ENCODE measurements around the gene FILIP1L.

FILIP1L gene

GRCh38 chr3:100097919-100098783 lies 16.1 kb downstream of the FILIP1L start:
- TF ChIP-seq GATA2 (IDR thresholded peaks at IDR 0.05; ENCODE audit: low read depth, low read length), result no peak
- no peak for TF ChIP-seq GATA3 (IDR thresholded peaks at IDR 0.05; ENCODE audit: low read depth, low read length)

GRCh38 chr3:100096866-100097265 lies 17.4 kb downstream of the FILIP1L start:
- TF ChIP-seq GATA2 (IDR thresholded peaks at IDR 0.05; ENCODE audit: low read depth, low read length) (no peak), GATA3 (IDR thresholded peaks at IDR 0.05; ENCODE audit: low read depth, low read length) (no peak)

GRCh38 chr3:100093831-100094230 lies 20.5 kb downstream of the FILIP1L start:
- TF ChIP-seq GATA3 (IDR thresholded peaks at IDR 0.05; ENCODE audit: low read depth, low read length), result no peak
- TF ChIP-seq GATA2 (IDR thresholded peaks at IDR 0.05; ENCODE audit: low read depth, low read length), result no peak

GRCh38 chr3:100090669-100091005 lies 23.7 kb downstream of the FILIP1L start:
- TF ChIP-seq GATA2 (IDR thresholded peaks at IDR 0.05; ENCODE audit: low read depth, low read length), result no peak
- no peak for TF ChIP-seq GATA3 (IDR thresholded peaks at IDR 0.05; ENCODE audit: low read depth, low read length)

- TF ChIP-seq GATA3 (IDR thresholded peaks at IDR 0.05; ENCODE audit: low read depth, low read length), result no peak
- TF ChIP-seq GATA2 (IDR thresholded peaks at IDR 0.05; ENCODE audit: low read depth, low read length), result no peak
Measured at GRCh38 chr3:100089812-100090668, 24.3 kb downstream of the FILIP1L start.

GRCh38 chr3:100088735-100089368 lies 25.4 kb downstream of the FILIP1L start:
- TF ChIP-seq GATA3 (IDR thresholded peaks at IDR 0.05; ENCODE audit: low read depth, low read length), result no peak

- TF ChIP-seq GATA2 (IDR thresholded peaks at IDR 0.05; ENCODE audit: low read depth, low read length) (no peak), GATA3 (IDR thresholded peaks at IDR 0.05; ENCODE audit: low read depth, low read length) (no peak)
Measured at GRCh38 chr3:100087198-100087597, 27.1 kb downstream of the FILIP1L start.

- TF ChIP-seq GATA2 (IDR thresholded peaks at IDR 0.05; ENCODE audit: low read depth, low read length), result no peak
- TF ChIP-seq GATA3 (IDR thresholded peaks at IDR 0.05; ENCODE audit: low read depth, low read length), result no peak
Measured at GRCh38 chr3:100086401-100086800, 27.9 kb downstream of the FILIP1L start.

GRCh38 chr3:100084100-100084806 lies 30.0 kb downstream of the FILIP1L start:
- no peak for TF ChIP-seq GATA2 (IDR thresholded peaks at IDR 0.05; ENCODE audit: low read depth, low read length)
- no peak for TF ChIP-seq GATA3 (IDR thresholded peaks at IDR 0.05; ENCODE audit: low read depth, low read length)

- TF ChIP-seq GATA3 (IDR thresholded peaks at IDR 0.05; ENCODE audit: low read depth, low read length), result no peak
Measured at GRCh38 chr3:100083209-100083608, 31.1 kb downstream of the FILIP1L start.

- TF ChIP-seq GATA3 (IDR thresholded peaks at IDR 0.05; ENCODE audit: low read depth, low read length), result no peak
- TF ChIP-seq GATA2 (IDR thresholded peaks at IDR 0.05; ENCODE audit: low read depth, low read length), result no peak
Measured at GRCh38 chr3:100082714-100083113, 31.6 kb downstream of the FILIP1L start.

- TF ChIP-seq GATA3 (IDR thresholded peaks at IDR 0.05; ENCODE audit: low read depth, low read length), result no peak
- no peak for TF ChIP-seq GATA2 (IDR thresholded peaks at IDR 0.05; ENCODE audit: low read depth, low read length)
Measured at GRCh38 chr3:100081986-100082692, 32.2 kb downstream of the FILIP1L start.

GRCh38 chr3:100081311-100081710 lies 33.0 kb downstream of the FILIP1L start:
- TF ChIP-seq GATA3 (IDR thresholded peaks at IDR 0.05; ENCODE audit: low read depth, low read length), result no peak

All from SH-SY5Y (cell line).